HepG2 (cell line): ENCODE results near the gene ADIPOR1. TPM values are rescaled to one million over a fixed set of nuclear protein-coding genes. Genes with fewer than 3 reads are reported as not detected.

ENCODE experiments used
- ATF6 ChIP-seq: sonication (generic); formaldehyde crosslinking; conservative IDR thresholded peaks from 2 replicates; pipeline ENCODE4 v1.4.0; 2020; ENCODE audit warnings: missing genetic modification reagents
- BHLHE40 ChIP-seq: IDR thresholded peaks from 2 replicates; pipeline ENCODE4 v1.6.1; 2011; ENCODE audit warnings: low read length, improper control_type of control experiment
- FOXO4 ChIP-seq: sonication (generic); formaldehyde crosslinking; conservative IDR thresholded peaks from 2 replicates; pipeline ENCODE4 v1.8.1; 2023; ENCODE audit warnings: missing genetic modification reagents
- KMT2A ChIP-seq: sonication (generic); formaldehyde crosslinking; IDR thresholded peaks from 2 replicates; pipeline ENCODE4 v1.4.0; 2020; ENCODE audit warnings: missing genetic modification reagents
- MTERF4 ChIP-seq: sonication (generic); formaldehyde crosslinking; IDR thresholded peaks from 2 replicates; pipeline ENCODE4 v1.8.0; 2023; ENCODE audit warnings: mild to moderate bottlenecking, missing genetic modification reagents
- NBN ChIP-seq: fragments of 450-650 bp; conservative IDR thresholded peaks from 2 replicates; pipeline ENCODE4 v1.6.1; 2017
- PREB ChIP-seq: sonication (generic); formaldehyde crosslinking; IDR thresholded peaks from 2 replicates; pipeline ENCODE4 v1.4.0; 2020; ENCODE audit warnings: missing genetic modification reagents
- RELA ChIP-seq: sonication (generic); formaldehyde crosslinking; IDR thresholded peaks from 2 replicates; pipeline ENCODE4 v1.4.0; 2020; ENCODE audit warnings: missing genetic modification reagents
- RNF219 ChIP-seq: sonication (generic); formaldehyde crosslinking; IDR thresholded peaks from 2 replicates; pipeline ENCODE4 v1.5.0; 2020; ENCODE audit warnings: mild to moderate bottlenecking, missing genetic modification reagents
- SP4 ChIP-seq: sonication (generic); formaldehyde crosslinking; IDR thresholded peaks from 2 replicates; pipeline ENCODE4 v1.8.1; 2023; ENCODE audit warnings: mild to moderate bottlenecking, missing genetic modification reagents
- ZBTB34 ChIP-seq: sonication (generic); formaldehyde crosslinking; IDR thresholded peaks from 2 replicates; pipeline ENCODE4 v1.8.0; 2022; ENCODE audit warnings: mild to moderate bottlenecking, missing genetic modification reagents
- ZMAT3 ChIP-seq: sonication (generic); formaldehyde crosslinking; conservative IDR thresholded peaks from 2 replicates; pipeline ENCODE4 v1.7.0; 2021; ENCODE audit warnings: missing genetic modification reagents
- ZNF180 ChIP-seq: sonication (generic); formaldehyde crosslinking; IDR thresholded peaks from 2 replicates; pipeline ENCODE4 v1.4.0; 2020; ENCODE audit warnings: low read depth, missing genetic modification reagents, borderline replicate concordance
- ZNF326 ChIP-seq: sonication (generic); formaldehyde crosslinking; IDR thresholded peaks from 2 replicates; pipeline ENCODE4 v1.4.0; 2020; ENCODE audit warnings: missing genetic modification reagents, borderline replicate concordance
- ZNF333 ChIP-seq: sonication (generic); formaldehyde crosslinking; IDR thresholded peaks from 2 replicates; pipeline ENCODE4 v1.4.0; 2020; ENCODE audit warnings: mild to moderate bottlenecking, missing genetic modification reagents, borderline replicate concordance
- ZNF530 ChIP-seq: sonication (generic); formaldehyde crosslinking; IDR thresholded peaks from 2 replicates; pipeline ENCODE4 v1.5.0; 2020; ENCODE audit warnings: low read depth, mild to moderate bottlenecking, missing genetic modification reagents
- polyA plus RNA-seq, 8 experiments: library from polyadenylated mRNA; depleted of rRNA in 3 of 8; stranded (reverse) in 7 of 8; unstranded in 1 of 8; fragments of >200 nt; fragmentation: Illumina TruSeq in 4 of 8; extraction: Trizol in 4 of 8; gene quantifications; 2 replicates each; pipeline versions ENCODE4 v1.2.1 to v1.2.3, GENCODE V29; 2011 to 2016; ENCODE audit warnings: low read depth in 4 of 8, missing spikeins in 1 of 8, mixed read lengths in 1 of 8; ENCODE audit not compliant: insufficient read depth in 1 of 8
- total RNA-seq, 5 experiments: library from RNA; depleted of rRNA; stranded (reverse); fragments of >200 nt; fragmentation: Illumina TruSeq; extraction: Trizol; gene quantifications; 2 replicates each; pipeline ENCODE4 v1.2.3, GENCODE V29; 2016; ENCODE audit warnings: low read depth in 1 of 5
- TF ChIP-seq, protein P1 (sequence below): IDR thresholded peaks from 2 replicates; pipeline ENCODE4 v1.6.1; 2016; ENCODE audit warnings: missing compliant biosample characterization, missing genetic modification reagents, borderline replicate concordance

ADIPOR1 gene
- total and polyA plus RNA-seq, 2 of the 13 experiments (the other 11 are each of a cell fraction or from before 2014, with no cell fraction given): 60.0 to 141 TPM

DNA sequence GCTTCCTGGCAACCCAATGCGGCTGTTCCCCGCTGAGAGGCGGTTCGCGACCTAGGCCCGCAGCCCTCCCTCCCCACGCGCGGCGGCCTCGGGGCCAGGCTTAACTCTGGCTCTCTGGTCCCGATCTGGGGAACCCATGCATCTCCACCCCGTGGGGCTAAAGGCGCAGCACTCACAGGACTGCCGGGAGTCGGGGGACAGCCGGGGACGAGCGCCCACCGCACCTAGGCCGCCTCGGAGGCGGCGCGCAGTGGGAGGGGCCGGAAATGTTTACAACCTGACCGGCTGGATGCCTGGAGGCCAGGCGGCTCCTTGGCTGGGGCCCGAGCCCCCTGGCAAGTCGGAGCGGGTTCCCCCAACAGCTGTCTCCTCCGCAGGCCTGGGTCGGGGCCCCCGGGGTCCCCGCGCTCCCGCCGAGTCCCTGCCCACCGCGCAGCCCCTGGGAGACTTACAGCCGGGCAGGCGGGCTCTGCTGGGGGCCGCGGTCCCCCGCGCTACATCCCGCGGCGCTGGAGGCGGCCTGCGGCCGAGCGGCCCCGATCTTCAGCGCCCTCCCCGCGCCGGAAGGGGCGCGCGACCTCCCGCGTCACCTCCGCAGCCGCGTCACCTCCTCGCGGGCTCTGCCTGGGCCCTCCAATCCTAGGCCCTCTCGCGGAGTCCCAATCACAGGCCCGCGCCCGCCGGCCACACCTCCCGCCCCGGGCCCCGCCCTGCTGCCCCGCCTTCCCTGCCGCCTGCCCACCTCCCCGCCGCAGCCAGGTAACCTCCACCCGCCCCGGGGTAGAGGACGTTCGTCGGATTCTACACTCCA, at the start of gene ADIPOR1 (continued):
- TF ChIP-seq MTERF4 (CRISPR knock-in tag): no peak; the same call in 1 of the 2 replicates
- TF ChIP-seq FOXO4 (CRISPR knock-in tag): no peak
- TF ChIP-seq PREB (CRISPR knock-in tag): no peak
- no peak; the same call in 1 of the 2 replicates for TF ChIP-seq BHLHE40
- no peak for TF ChIP-seq RELA
- TF ChIP-seq RNF219: no peak
- TF ChIP-seq, protein P1, sequence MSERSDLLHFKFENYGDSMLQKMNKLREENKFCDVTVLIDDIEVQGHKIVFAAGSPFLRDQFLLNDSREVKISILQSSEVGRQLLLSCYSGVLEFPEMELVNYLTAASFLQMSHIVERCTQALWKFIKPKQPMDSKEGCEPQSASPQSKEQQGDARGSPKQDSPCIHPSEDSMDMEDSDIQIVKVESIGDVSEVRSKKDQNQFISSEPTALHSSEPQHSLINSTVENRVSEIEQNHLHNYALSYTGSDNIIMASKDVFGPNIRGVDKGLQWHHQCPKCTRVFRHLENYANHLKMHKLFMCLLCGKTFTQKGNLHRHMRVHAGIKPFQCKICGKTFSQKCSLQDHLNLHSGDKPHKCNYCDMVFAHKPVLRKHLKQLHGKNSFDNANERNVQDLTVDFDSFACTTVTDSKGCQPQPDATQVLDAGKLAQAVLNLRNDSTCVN (CRISPR knock-in tag): no peak
- TF ChIP-seq ZNF333: no peak
- TF ChIP-seq ATF6 (CRISPR knock-in tag): no peak
- TF ChIP-seq ZNF180 (CRISPR knock-in tag): no peak
- TF ChIP-seq ZMAT3: peak; percentile 84; the same call in 1 of the 2 replicates
- TF ChIP-seq NBN: no peak
- no peak for TF ChIP-seq ZNF326 (CRISPR knock-in tag)
- TF ChIP-seq ZBTB34 (CRISPR knock-in tag): no peak
- peak; percentile 82 for TF ChIP-seq SP4 (CRISPR knock-in tag)
- no peak for TF ChIP-seq ZNF530 (CRISPR knock-in tag)
- TF ChIP-seq KMT2A: no peak
